HepG2 (cell line): ENCODE results near the gene CDK2. TPM values are rescaled to one million over a fixed set of nuclear protein-coding genes. Genes with fewer than 3 reads are reported as not detected.
A peak's percentile ranks its signal among the peaks of the same experiment; 100 is the strongest.

Source experiments
- ARID4A ChIP-seq: sonication (generic); formaldehyde crosslinking; IDR thresholded peaks from 2 replicates; pipeline ENCODE4 v1.5.0; 2020; ENCODE audit warnings: mild to moderate bottlenecking, missing genetic modification reagents, borderline replicate concordance
- CSRNP1 ChIP-seq: sonication (generic); formaldehyde crosslinking; IDR thresholded peaks from 2 replicates; pipeline ENCODE4 v1.8.1; 2023; ENCODE audit warnings: mild to moderate bottlenecking, missing genetic modification reagents
- FOXP4 ChIP-seq: sonication (generic); formaldehyde crosslinking; IDR thresholded peaks from 2 replicates; pipeline ENCODE4 v1.4.0; 2020; ENCODE audit warnings: missing genetic modification reagents
- GMEB1 ChIP-seq: sonication (generic); formaldehyde crosslinking; IDR thresholded peaks from 2 replicates; pipeline ENCODE4 v1.5.1; 2020; ENCODE audit warnings: missing genetic modification reagents, mild to moderate bottlenecking, borderline replicate concordance
- KDM6A ChIP-seq: IDR thresholded peaks from 2 replicates; pipeline ENCODE4 v1.6.1; 2016; ENCODE audit warnings: low read depth
- MAX ChIP-seq: IDR thresholded peaks from 2 replicates; pipeline ENCODE4 v1.6.1; 2012; ENCODE audit warnings: inconsistent platforms
- PAF1 ChIP-seq: IDR thresholded peaks from 2 replicates; pipeline ENCODE4 v1.6.1; 2016; ENCODE audit warnings: missing genetic modification reagents, missing compliant biosample characterization
- SAP130 ChIP-seq: IDR thresholded peaks from 2 replicates; pipeline ENCODE4 v1.6.1; 2016; ENCODE audit warnings: low read depth
- ZBTB43 ChIP-seq: sonication (generic); formaldehyde crosslinking; conservative IDR thresholded peaks from 2 replicates; pipeline ENCODE4 v1.4.0; 2020; ENCODE audit warnings: missing genetic modification reagents
- ZKSCAN1 ChIP-seq: fragments of 150-350 bp; IDR thresholded peaks from 2 replicates; pipeline ENCODE4 v1.6.1; 2014; ENCODE audit warnings: low read length
- ZNF160 ChIP-seq: sonication (generic); formaldehyde crosslinking; IDR thresholded peaks from 2 replicates; pipeline ENCODE4 v1.8.0; 2022; ENCODE audit warnings: mild to moderate bottlenecking, inconsistent platforms, missing genetic modification reagents
- ZNF614 ChIP-seq: IDR thresholded peaks from 2 replicates; pipeline ENCODE4 v1.6.1; 2018; ENCODE audit warnings: missing biosample characterization, missing genetic modification reagents, inconsistent platforms, borderline replicate concordance
- ZNF761 ChIP-seq: sonication (generic); formaldehyde crosslinking; conservative IDR thresholded peaks from 2 replicates; pipeline ENCODE4 v1.4.0; 2020; ENCODE audit warnings: mild to moderate bottlenecking, missing genetic modification reagents
- ZNF770 ChIP-seq: sonication (generic); formaldehyde crosslinking; IDR thresholded peaks from 2 replicates; pipeline ENCODE4 v1.5.0; 2020; ENCODE audit warnings: mild to moderate bottlenecking, missing genetic modification reagents
- ZSCAN25 ChIP-seq: sonication (generic); formaldehyde crosslinking; IDR thresholded peaks from 2 replicates; pipeline ENCODE4 v1.8.0; 2022; ENCODE audit warnings: mild to moderate bottlenecking, missing genetic modification reagents
- polyA plus RNA-seq, 8 experiments: library from polyadenylated mRNA; depleted of rRNA in 3 of 8; stranded (reverse) in 7 of 8; unstranded in 1 of 8; fragments of >200 nt; fragmentation: Illumina TruSeq in 4 of 8; extraction: Trizol in 4 of 8; gene quantifications; 2 replicates each; pipeline versions ENCODE4 v1.2.1 to v1.2.3, GENCODE V29; 2011 to 2016; ENCODE audit warnings: low read depth in 4 of 8, missing spikeins in 1 of 8, mixed read lengths in 1 of 8; ENCODE audit not compliant: insufficient read depth in 1 of 8
- total RNA-seq, 5 experiments: library from RNA; depleted of rRNA; stranded (reverse); fragments of >200 nt; fragmentation: Illumina TruSeq; extraction: Trizol; gene quantifications; 2 replicates each; pipeline ENCODE4 v1.2.3, GENCODE V29; 2016; ENCODE audit warnings: low read depth in 1 of 5

The CDK2 gene
- total and polyA plus RNA-seq, 2 of the 13 experiments (the other 11 are each of a cell fraction or from before 2014, with no cell fraction given): 47.5 to 52.6 TPM

GRCh38 chr12:56010111-56010570 is 43.5 kb downstream of the CDK2 start (continued):
- TF ChIP-seq ARID4A (CRISPR knock-in tag) (peak; percentile 24; the same call in 1 of the 2 replicates), CSRNP1 (CRISPR knock-in tag) (no peak), ZNF160 (CRISPR knock-in tag) (no peak), FOXP4 (no peak; the same call in 1 of the 2 replicates), ZNF770 (0 out of 2 replicates have a peak, but pooled peaks have one; percentile 27), PAF1 (CRISPR knock-in tag) (no peak), SAP130 (CRISPR knock-in tag) (peak; percentile 77), KDM6A (CRISPR knock-in tag) (peak; percentile 64; the same call in 1 of the 2 replicates), GMEB1 (CRISPR knock-in tag) (peak; percentile 16; the same call in 1 of the 2 replicates), ZBTB43 (0 out of 2 replicates have a peak, but pooled peaks have one; percentile 32), ZNF761 (peak; percentile 50; the same call in 1 of the 2 replicates), ZKSCAN1 (no peak), ZNF614 (peak; percentile 52), ZSCAN25 (CRISPR knock-in tag) (no peak), MAX (peak; percentile 57; the same call in 1 of the 2 replicates)
